Astrocyte (in vitro differentiated cells and primary cell): ENCODE data around the gene WNT3.

Experiments
- CTCF ChIP-seq: IDR thresholded peaks from 2 replicates; pipeline ENCODE4 v1.5.1; 2011; ENCODE audit warnings: low read depth, mild to moderate bottlenecking, inconsistent platforms, low read length, moderate library complexity; ENCODE audit not compliant: insufficient read depth
- EZH2 ChIP-seq: IDR thresholded peaks from 2 replicates; pipeline ENCODE4 v1.6.1; 2012; ENCODE audit warnings: mild to moderate bottlenecking, low read length, inconsistent platforms; ENCODE audit not compliant: insufficient read depth

- no peak for TF ChIP-seq EZH2
- TF ChIP-seq CTCF: no peak
Measured at GRCh38 chr17:46771561-46772474, 46.7 kb downstream of the WNT3 start.
